Duodenal mucosa (tissue), 2 donors: ENCODE results near the gene ASTN2.

Experiments used
- H3K27ac ChIP-seq: one replicate; pipeline ENCODE4 v1.7.0; 2013; ENCODE audit warnings: low read depth, low read length
- H3K27me3 ChIP-seq, 2 donors: one replicate each; pipeline ENCODE4 v1.7.0; 2013; ENCODE audit warnings: low read length in 2 of 2, control low read depth in 1 of 2; ENCODE audit not compliant: insufficient read depth in 2 of 2, control insufficient read depth in 1 of 2
- H3K36me3 ChIP-seq, 2 donors: one replicate each; pipeline ENCODE4 v1.7.0; 2013; ENCODE audit warnings: low read length in 2 of 2, control low read depth in 1 of 2; ENCODE audit not compliant: insufficient read depth in 2 of 2, control insufficient read depth in 1 of 2
- H3K4me1 ChIP-seq, 2 donors: one replicate each; pipeline ENCODE4 v1.7.0; 2013; ENCODE audit warnings: low read length in 2 of 2, control low read depth in 1 of 2; ENCODE audit not compliant: insufficient read depth in 2 of 2, control insufficient read depth in 1 of 2
- H3K4me3 ChIP-seq, 2 donors: one replicate each; pipeline ENCODE4 v1.7.0; 2013; ENCODE audit warnings: low read length in 2 of 2, low read depth in 1 of 2
- H3K9ac ChIP-seq, 2 donors: one replicate each; pipeline ENCODE4 v1.7.0; 2013; ENCODE audit warnings: low read length in 2 of 2, low read depth in 1 of 2
- H3K9me3 ChIP-seq, 2 donors: one replicate each; pipeline ENCODE4 v1.7.0; 2013; ENCODE audit warnings: low read length in 2 of 2, control low read depth in 1 of 2; ENCODE audit not compliant: control insufficient read depth in 1 of 2

ASTN2 gene, protein sequence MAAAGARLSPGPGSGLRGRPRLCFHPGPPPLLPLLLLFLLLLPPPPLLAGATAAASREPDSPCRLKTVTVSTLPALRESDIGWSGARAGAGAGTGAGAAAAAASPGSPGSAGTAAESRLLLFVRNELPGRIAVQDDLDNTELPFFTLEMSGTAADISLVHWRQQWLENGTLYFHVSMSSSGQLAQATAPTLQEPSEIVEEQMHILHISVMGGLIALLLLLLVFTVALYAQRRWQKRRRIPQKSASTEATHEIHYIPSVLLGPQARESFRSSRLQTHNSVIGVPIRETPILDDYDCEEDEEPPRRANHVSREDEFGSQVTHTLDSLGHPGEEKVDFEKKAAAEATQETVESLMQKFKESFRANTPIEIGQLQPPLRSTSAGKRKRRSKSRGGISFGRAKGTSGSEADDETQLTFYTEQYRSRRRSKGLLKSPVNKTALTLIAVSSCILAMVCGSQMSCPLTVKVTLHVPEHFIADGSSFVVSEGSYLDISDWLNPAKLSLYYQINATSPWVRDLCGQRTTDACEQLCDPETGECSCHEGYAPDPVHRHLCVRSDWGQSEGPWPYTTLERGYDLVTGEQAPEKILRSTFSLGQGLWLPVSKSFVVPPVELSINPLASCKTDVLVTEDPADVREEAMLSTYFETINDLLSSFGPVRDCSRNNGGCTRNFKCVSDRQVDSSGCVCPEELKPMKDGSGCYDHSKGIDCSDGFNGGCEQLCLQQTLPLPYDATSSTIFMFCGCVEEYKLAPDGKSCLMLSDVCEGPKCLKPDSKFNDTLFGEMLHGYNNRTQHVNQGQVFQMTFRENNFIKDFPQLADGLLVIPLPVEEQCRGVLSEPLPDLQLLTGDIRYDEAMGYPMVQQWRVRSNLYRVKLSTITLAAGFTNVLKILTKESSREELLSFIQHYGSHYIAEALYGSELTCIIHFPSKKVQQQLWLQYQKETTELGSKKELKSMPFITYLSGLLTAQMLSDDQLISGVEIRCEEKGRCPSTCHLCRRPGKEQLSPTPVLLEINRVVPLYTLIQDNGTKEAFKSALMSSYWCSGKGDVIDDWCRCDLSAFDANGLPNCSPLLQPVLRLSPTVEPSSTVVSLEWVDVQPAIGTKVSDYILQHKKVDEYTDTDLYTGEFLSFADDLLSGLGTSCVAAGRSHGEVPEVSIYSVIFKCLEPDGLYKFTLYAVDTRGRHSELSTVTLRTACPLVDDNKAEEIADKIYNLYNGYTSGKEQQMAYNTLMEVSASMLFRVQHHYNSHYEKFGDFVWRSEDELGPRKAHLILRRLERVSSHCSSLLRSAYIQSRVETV (N-terminal part only)

DNA sequence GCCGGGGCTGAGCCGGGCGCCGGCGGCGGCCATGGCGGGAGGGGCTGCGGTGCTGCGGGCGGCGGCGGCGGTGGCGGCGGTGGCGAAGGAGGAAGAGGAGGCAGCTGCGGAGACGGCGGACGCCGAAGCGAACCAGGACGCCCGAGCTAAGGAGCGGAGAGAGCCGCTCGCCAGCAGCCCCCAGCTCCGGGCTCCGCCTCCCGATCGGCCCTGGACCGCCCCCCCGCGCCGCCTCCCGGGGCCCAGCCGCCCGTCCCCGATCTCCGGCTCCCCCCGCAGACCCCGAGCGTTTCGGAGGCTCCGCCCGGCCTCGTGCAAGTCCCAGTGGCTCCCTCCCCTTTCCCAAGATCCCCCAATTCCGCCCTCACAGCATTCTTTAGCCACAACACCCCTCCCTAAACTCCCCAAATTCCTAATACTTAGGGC, at the start of gene ASTN2:
ASTN2 (minus strand) TSS at position 152 of the 426 bp plus-strand sequence; CDS start at position 33, 119 bp downstream.
- H3K9me3 ChIP-seq = no peaks in the 10 kb centered on the region
- H3K27me3 ChIP-seq = peaks cover 41 to 43% of the 10 kb centered on the region in 2 donors
- no peaks in the 10 kb centered on the region for H3K36me3 ChIP-seq
- H3K4me1 ChIP-seq = no peaks in the 10 kb centered on the region
- no peak within 1 kb of the TSS for H3K9ac ChIP-seq
- H3K27ac ChIP-seq = no peak within 1 kb of the TSS
- H3K4me3 ChIP-seq = no peak within 1 kb of the TSS

DNA sequence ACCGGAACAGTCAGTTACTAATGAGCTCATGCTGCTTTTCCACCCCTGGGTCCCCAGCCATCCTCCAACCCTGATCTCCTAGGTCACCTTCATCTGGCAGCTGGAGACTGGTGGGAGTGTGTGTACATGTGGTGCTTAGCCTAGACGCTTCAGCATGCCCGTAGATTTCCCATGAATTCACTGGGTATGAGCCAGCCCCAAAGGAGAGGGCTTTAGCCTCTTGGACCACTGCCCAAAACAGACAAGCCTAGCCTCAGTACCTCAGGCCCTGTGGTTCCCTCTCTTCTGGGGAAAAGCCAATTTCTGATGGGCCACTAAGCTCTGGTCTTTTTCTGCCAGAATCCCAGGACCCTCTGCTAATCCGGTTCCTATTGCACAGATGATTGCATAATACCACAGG, 48.0 kb upstream of the ASTN2 start:
- H3K4me1 ChIP-seq = no peaks in the 10 kb centered on the region
- H3K9me3 ChIP-seq = no peaks in the 10 kb centered on the region
- H3K36me3 ChIP-seq = no peaks in the 10 kb centered on the region
- H3K4me3 ChIP-seq = no peak overlapping the region
- no peak overlapping the region for H3K27ac ChIP-seq
- H3K9ac ChIP-seq = no peak overlapping the region
- H3K27me3 ChIP-seq = no peaks in the 10 kb centered on the region

DNA sequence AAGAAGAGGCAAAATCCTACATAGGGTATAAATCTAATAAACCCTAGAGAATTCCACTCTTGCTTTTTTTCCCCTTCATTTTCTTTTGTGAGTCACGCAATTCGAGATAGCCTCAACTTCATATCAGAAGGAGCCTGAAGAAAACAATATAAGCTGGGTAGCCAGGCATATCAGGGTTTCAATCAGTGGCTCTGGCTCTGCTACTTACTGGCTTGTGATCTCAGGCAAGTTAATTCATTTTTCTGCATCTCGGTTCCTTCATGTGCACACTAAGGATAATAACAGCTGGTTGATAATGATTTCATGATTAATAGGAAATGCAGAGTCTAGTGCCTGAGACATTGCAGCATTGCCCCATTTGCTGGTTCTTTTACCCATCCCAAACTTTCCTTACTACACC, 46.5 kb upstream of the ASTN2 start:
- Histone ChIP-seq H3K4me1 (no peaks in the 10 kb centered on the region), H3K27me3 (no peaks in the 10 kb centered on the region), H3K36me3 (no peaks in the 10 kb centered on the region), H3K4me3 (no peak overlapping the region), H3K27ac (no peak overlapping the region), H3K9me3 (no peaks in the 10 kb centered on the region), H3K9ac (no peak overlapping the region)

DNA sequence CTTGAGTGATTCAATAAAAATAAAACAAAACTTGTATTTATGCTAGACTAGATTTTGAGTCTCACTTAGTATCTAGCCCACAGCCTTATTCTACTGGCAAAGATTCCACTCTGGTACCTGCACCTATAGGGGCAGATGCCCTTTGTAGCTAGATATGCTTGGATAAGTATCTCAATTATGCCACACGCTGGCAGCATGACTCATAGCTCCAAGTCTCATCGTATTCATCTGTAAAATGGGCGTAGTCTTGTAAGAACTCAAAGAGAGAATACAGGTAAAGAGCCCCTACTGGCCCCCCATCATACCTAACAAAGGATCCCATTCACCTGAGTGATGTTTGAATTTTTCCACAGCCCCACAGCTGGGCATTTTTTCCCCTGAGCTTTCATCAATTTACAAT, 45.9 kb upstream of the ASTN2 start:
- H3K36me3 ChIP-seq = no peaks in the 10 kb centered on the region
- H3K9ac ChIP-seq = no peak overlapping the region
- H3K9me3 ChIP-seq = no peaks in the 10 kb centered on the region
- no peaks in the 10 kb centered on the region for H3K27me3 ChIP-seq
- H3K4me3 ChIP-seq = no peak overlapping the region
- no peak overlapping the region for H3K27ac ChIP-seq
- no peaks in the 10 kb centered on the region for H3K4me1 ChIP-seq

DNA sequence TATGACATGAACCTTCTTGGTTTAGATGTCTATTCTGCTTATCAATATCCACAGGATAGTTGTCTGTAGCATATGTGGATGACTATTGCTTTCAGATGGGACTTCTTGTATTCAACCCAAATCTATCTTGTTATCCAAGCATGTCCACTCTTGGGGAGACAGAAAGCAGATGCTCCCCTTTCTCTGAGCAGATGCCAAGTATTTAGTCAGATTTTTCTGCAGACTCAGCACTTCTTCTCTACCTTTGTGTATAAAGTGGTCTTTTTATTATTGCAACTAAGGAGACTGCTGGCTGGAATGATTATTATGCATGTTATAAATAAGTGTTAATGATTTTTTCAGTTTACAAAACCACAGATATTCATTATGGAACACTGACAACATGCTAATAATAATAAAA, 45.1 kb upstream of the ASTN2 start:
- H3K36me3 ChIP-seq = no peaks in the 10 kb centered on the region
- H3K4me3 ChIP-seq = no peak overlapping the region
- no peaks in the 10 kb centered on the region for H3K9me3 ChIP-seq
- H3K27me3 ChIP-seq = no peaks in the 10 kb centered on the region
- no peak overlapping the region for H3K9ac ChIP-seq
- H3K27ac ChIP-seq = no peak overlapping the region
- H3K4me1 ChIP-seq = no peaks in the 10 kb centered on the region

DNA sequence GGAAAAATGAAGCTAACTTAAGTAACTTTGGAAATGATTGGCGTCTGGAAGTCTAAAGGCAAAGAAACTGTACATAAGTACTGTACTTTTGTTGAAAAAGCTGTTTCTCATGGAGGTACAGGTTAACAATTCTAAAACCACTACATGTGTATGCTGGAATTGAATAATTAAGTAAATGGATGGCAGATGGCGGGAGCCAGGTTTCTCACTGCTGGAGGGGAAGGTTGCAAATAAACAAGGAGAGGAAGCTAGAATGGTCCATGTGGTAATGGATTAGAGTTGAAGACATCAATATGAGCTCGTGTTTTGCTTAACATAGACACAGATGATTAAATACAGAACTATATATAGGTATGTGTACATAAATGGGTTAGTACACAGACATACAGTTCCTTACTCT, 43.2 kb upstream of the ASTN2 start:
- no peaks in the 10 kb centered on the region for H3K27me3 ChIP-seq
- no peak overlapping the region for H3K27ac ChIP-seq
- H3K4me3 ChIP-seq = no peak overlapping the region
- H3K4me1 ChIP-seq = no peaks in the 10 kb centered on the region
- no peaks in the 10 kb centered on the region for H3K9me3 ChIP-seq
- H3K9ac ChIP-seq = no peak overlapping the region
- H3K36me3 ChIP-seq = no peaks in the 10 kb centered on the region

DNA sequence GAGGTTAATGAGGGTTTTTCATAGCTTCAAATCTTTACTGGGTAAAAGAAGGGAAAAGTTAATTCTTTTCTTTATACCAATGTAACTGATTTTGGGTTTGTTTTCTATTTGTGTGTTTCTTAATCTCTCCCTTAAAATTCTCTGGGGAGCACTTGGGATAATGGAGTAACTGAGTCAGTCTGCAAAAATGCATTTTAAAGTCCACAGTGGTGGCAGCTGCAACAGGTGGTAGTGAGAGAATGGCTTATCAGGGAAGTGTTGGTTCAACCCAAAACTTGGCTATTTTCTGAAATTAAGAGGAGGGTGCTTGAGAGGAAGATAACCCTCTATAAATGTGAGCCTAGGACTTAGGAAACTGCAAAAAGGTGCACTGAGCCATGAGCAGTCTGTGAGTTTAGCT, 39.9 kb upstream of the ASTN2 start:
- H3K9ac ChIP-seq = no peak overlapping the region
- H3K27me3 ChIP-seq = no peaks in the 10 kb centered on the region
- no peak overlapping the region for H3K4me3 ChIP-seq
- no peaks in the 10 kb centered on the region for H3K4me1 ChIP-seq
- no peaks in the 10 kb centered on the region for H3K9me3 ChIP-seq
- no peak overlapping the region for H3K27ac ChIP-seq
- H3K36me3 ChIP-seq = no peaks in the 10 kb centered on the region

DNA sequence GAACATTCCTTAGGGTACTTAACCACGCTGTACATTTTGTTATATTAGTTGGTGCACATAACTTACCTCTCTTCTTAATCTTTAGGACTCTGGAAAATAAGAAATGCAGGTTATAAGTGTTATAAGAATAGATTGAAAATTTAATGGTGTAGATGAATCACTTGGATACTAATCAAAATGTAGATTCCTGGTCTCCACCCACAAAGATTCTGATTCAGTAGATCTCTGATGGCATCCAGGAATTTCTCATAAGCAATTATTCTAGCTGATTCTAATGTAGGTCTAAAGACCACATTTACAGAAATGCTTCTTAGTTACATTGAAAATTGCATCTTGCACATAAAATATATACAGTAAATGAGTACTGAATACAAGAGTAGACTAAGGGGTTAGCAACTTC, 38.9 kb upstream of the ASTN2 start:
- Histone ChIP-seq H3K4me1 (no peaks in the 10 kb centered on the region), H3K9ac (no peak overlapping the region), H3K27ac (no peak overlapping the region), H3K36me3 (no peaks in the 10 kb centered on the region), H3K9me3 (no peaks in the 10 kb centered on the region), H3K4me3 (no peak overlapping the region), H3K27me3 (no peaks in the 10 kb centered on the region)

DNA sequence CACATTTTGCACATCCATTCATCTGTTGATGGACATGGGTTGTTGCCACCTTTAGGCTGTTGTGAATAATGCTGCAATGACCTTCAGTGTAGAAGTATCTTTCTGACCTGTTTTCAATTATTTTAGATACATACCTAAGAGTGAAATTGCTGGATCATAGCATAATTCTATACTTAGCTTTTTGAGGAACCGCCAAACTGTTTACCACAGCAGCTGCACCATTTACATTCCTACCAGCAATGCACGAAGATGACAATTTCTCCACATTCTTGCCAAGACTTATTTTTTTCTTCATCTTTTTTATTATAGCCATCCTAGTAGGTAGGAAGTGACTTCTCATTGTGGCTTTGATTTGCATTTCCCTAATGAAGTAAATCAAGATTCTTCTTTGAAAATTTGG, 36.5 kb upstream of the ASTN2 start:
- Histone ChIP-seq H3K4me3 (no peak overlapping the region), H3K4me1 (no peaks in the 10 kb centered on the region), H3K27me3 (no peaks in the 10 kb centered on the region), H3K9me3 (no peaks in the 10 kb centered on the region), H3K36me3 (no peaks in the 10 kb centered on the region), H3K27ac (no peak overlapping the region), H3K9ac (no peak overlapping the region)

DNA sequence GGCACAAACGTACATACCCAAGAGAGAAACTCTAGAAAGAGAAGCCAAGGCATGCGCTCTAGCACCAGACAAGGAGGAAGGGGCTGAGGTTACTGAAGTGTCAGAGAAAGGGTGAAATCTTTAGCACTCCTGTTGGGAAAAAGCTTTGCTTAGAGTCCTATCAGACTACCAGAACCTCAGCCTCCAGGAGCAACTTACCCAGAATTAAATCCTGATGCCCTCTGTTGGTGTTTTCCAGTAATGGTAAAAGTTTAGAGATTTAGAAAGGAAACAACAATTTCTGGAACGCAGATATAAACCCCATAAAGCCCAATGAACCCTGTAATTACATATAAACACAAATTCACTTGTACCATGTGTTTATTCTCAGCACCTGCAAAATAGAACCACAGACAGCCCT, 33.2 kb upstream of the ASTN2 start:
- no peaks in the 10 kb centered on the region for H3K4me1 ChIP-seq
- H3K9ac ChIP-seq = no peak overlapping the region
- no peaks in the 10 kb centered on the region for H3K9me3 ChIP-seq
- H3K4me3 ChIP-seq = no peak overlapping the region
- H3K36me3 ChIP-seq = no peaks in the 10 kb centered on the region
- no peak overlapping the region for H3K27ac ChIP-seq
- H3K27me3 ChIP-seq = no peaks in the 10 kb centered on the region
